Measurements from ENCODE around the gene RASL11B. TPM values are rescaled to one million over a fixed set of nuclear protein-coding genes. Genes with fewer than 3 reads are reported as not detected.

The RASL11B gene
- total RNA-seq, 6 donors from 2014 or later = 0.30 to 2.1 (median 1.6) TPM; not detected in 3

GRCh38 chr4:52823702-52824092, 38.4 kb upstream of the RASL11B start:
- Histone ChIP-seq H3K4me1 (peaks cover 0 to 11% (median 4%) of the 10 kb centered on the region in 4 donors), H3K27me3 (no peaks in the 10 kb centered on the region), H3K27ac (peak overlapping the region in 2 of 4 donors; percentile 18 to 30), H3K9me3 (no peaks in the 10 kb centered on the region), H3K4me3 (no peak overlapping the region), H3K36me3 (no peaks in the 10 kb centered on the region)
- no peak for DNase-seq
- TF ChIP-seq CTCF (IDR thresholded peaks at IDR 0.05) = no peak
- TF ChIP-seq EP300 (IDR thresholded peaks at IDR 0.05) = no peak
- TF ChIP-seq POLR2AphosphoS5 (IDR thresholded peaks at IDR 0.05) = no peak
- no peak for TF ChIP-seq POLR2A (IDR thresholded peaks at IDR 0.05)
- peak in 1 of 2 donors; percentile 58 for ATAC-seq (ENCODE audit: low FRiP score in 2 of 2)
- 79 to 84% methylated on average over 1 of the region's 1 CpG for WGBS, 2 donors

GRCh38 chr4:52824270-52824602, 37.9 kb upstream of the RASL11B start:
- H3K27ac ChIP-seq = peak overlapping the region in 2 of 4 donors; percentile 18 to 39
- WGBS, 2 donors = 94 to 95% methylated on average over 6 of the region's 6 CpGs

DNA sequence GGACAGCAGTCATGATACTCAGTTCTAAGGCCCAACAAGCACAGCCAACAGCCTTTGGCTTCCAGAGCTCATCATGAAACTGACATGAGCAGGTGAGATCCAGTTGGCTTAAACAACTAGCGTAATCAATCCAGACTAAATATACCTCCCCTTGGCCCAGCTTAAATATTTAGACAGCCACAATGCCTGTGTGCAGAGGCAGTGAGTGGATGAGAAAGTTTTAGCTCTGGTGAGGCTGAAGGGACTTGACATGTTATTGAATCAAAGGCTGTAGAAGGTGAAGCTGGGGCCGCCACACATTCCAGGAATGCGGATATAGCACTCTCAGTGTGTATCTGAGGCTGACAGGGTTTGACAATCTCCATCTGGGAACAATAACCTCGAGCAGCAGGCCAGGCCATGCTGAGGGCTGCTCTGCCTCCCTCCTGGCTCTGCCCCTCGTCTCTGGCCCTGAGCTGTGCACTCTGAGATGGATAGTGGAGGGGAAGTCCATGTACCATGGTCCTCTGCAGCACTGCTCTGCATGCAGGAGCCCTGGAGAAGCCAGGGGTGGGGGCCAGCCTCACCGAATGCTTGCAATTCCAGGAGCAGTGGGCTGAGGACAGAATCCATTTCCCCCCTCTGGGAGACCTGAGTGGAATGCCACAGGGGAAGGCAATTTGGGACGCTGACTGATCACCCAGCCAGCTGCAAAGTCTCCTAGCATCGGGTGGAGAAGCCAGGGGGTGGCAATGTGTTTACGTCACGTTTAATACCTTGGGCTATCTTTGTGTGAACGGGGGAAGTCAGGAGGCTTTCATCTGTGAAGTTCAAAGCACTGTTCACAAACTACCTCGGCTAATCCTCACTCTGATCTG, 37.3 kb upstream of the RASL11B start:
- no peak overlapping the region for H3K4me3 ChIP-seq
- no peaks in the 10 kb centered on the region for H3K27me3 ChIP-seq
- no peaks in the 10 kb centered on the region for H3K9me3 ChIP-seq
- TF ChIP-seq POLR2AphosphoS5 (IDR thresholded peaks at IDR 0.05) = peak; percentile 72 to 80
- no peak for TF ChIP-seq POLR2A (IDR thresholded peaks at IDR 0.05)
- no peak for TF ChIP-seq CTCF (IDR thresholded peaks at IDR 0.05)
- peak in 2 of 4 donors; percentile 7 to 39 for TF ChIP-seq EP300 (IDR thresholded peaks at IDR 0.05)
- no peaks in the 10 kb centered on the region for H3K36me3 ChIP-seq
- DNase-seq (peak in 1 of 2 donors; percentile 30), ATAC-seq (ENCODE audit: low FRiP score in 2 of 2) (peak in 1 of 2 donors; percentile 80)
- H3K4me1 ChIP-seq = peaks cover 0 to 11% (median 4%) of the 10 kb centered on the region in 4 donors
- peak overlapping the region in 2 of 4 donors; percentile 18 to 39 for H3K27ac ChIP-seq
- 62 to 67% methylated on average over 11 to 12 of the region's 12 CpGs for WGBS, 2 donors

More at GRCh38 chr4:52824270-52824602, 37.9 kb upstream of the RASL11B start:
- H3K4me1 ChIP-seq = peaks cover 0 to 11% (median 4%) of the 10 kb centered on the region in 4 donors
- no peak overlapping the region for H3K4me3 ChIP-seq
- DNase-seq (no peak), ATAC-seq (ENCODE audit: low FRiP score in 2 of 2) (no peak)
- H3K27me3 ChIP-seq = no peaks in the 10 kb centered on the region
- TF ChIP-seq EP300 (IDR thresholded peaks at IDR 0.05) (no peak), POLR2A (IDR thresholded peaks at IDR 0.05) (no peak), POLR2AphosphoS5 (IDR thresholded peaks at IDR 0.05) (no peak), CTCF (IDR thresholded peaks at IDR 0.05) (no peak)
- H3K9me3 ChIP-seq = no peaks in the 10 kb centered on the region
- no peaks in the 10 kb centered on the region for H3K36me3 ChIP-seq

- Histone ChIP-seq H3K36me3 (no peaks in the 10 kb centered on the region), H3K4me3 (no peak overlapping the region), H3K27ac (no peak overlapping the region), H3K4me1 (peaks cover 0 to 11% (median 4%) of the 10 kb centered on the region in 4 donors), H3K27me3 (no peaks in the 10 kb centered on the region), H3K9me3 (no peaks in the 10 kb centered on the region)
- WGBS, 2 donors = 49 to 77% methylated on average over 3 of the region's 3 CpGs
- DNase-seq = no peak
- ATAC-seq (ENCODE audit: low FRiP score in 2 of 2) = peak in 1 of 2 donors; percentile 52
- TF ChIP-seq POLR2A (IDR thresholded peaks at IDR 0.05) (no peak), CTCF (IDR thresholded peaks at IDR 0.05) (no peak), EP300 (IDR thresholded peaks at IDR 0.05) (no peak), POLR2AphosphoS5 (IDR thresholded peaks at IDR 0.05) (no peak)
These were observed 36.5 kb upstream of the RASL11B start for GRCh38 chr4:52825460-52826090.
